Measurements from ENCODE around the gene TUBA1B.
A peak's percentile ranks its signal among the peaks of the same experiment; 100 is the strongest.

Gene TUBA1B

GRCh38 chr12:49091836-49092085, 39.4 kb downstream of the TUBA1B start:
- TF ChIP-seq, protein P1, sequence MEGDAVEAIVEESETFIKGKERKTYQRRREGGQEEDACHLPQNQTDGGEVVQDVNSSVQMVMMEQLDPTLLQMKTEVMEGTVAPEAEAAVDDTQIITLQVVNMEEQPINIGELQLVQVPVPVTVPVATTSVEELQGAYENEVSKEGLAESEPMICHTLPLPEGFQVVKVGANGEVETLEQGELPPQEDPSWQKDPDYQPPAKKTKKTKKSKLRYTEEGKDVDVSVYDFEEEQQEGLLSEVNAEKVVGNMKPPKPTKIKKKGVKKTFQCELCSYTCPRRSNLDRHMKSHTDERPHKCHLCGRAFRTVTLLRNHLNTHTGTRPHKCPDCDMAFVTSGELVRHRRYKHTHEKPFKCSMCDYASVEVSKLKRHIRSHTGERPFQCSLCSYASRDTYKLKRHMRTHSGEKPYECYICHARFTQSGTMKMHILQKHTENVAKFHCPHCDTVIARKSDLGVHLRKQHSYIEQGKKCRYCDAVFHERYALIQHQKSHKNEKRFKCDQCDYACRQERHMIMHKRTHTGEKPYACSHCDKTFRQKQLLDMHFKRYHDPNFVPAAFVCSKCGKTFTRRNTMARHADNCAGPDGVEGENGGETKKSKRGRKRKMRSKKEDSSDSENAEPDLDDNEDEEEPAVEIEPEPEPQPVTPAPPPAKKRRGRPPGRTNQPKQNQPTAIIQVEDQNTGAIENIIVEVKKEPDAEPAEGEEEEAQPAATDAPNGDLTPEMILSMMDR (IDR thresholded peaks at IDR 0.05; ENCODE audit: extremely low read depth, insufficient read depth, missing control alignments): no peak
- in situ Hi-C loops (cut with MboI; ENCODE audit: low pct_unique_long_range_greater_than_20kb, low sequenced_read_pairs, unreplicated experiment): no loop called here
- DNase-seq (ENCODE audit: low spot score): no peak

GRCh38 chr12:49091056-49091835, 39.9 kb downstream of the TUBA1B start:
- DNase-seq (ENCODE audit: low spot score): no peak
- TF ChIP-seq, protein P1 (IDR thresholded peaks at IDR 0.05; ENCODE audit: extremely low read depth, insufficient read depth, missing control alignments): no peak
- in situ Hi-C loops (cut with MboI; ENCODE audit: low pct_unique_long_range_greater_than_20kb, low sequenced_read_pairs, unreplicated experiment): no loop called here

DNA sequence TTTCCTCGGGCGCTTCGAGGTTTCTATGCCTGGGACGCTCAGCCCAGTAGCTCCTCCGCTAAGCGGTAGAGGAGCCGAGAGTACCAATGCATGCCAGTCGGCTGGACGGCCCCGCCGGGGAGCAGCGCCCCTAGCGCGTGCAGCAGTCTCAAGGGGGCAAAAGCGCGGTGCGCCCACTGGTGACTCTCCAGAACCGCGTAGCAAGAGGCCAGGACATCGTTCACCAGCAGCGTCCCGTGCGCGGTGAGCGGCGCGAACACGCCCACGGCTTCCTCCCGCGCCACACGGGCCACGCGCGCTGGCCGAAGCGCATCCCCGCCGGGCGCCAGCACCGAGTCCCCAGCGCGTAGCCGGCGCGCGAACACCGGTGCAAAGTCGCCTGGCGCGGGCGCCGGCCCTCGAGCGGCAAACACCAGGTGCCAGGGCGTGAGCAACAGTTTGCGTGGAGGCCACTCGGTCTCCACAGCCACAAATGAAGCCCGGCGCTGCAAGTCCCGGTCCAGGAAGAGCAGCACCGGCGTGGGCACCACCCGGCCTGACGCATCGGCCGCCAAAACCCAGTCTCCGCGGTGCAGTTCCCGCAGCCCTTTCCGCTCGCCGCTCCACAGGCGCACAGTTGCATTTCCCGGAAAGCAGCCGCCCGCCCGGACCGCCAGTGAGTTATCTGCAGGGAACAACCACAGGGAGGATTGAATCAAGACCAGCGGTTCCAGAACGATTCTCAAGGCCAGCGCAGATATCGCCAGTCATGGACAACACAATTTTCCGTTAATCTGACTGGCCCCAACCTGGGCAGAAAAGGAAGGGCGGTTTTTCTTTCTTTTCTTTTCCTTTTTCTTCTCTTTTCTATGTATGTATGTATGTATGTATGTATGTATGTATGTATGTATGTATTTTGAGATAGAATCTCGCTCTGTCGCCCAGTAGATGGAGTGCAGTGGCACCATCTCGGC, 41.1 kb downstream of the TUBA1B start:
- peak; percentile 45 for DNase-seq (ENCODE audit: low spot score)
- TF ChIP-seq, protein P1 (IDR thresholded peaks at IDR 0.05; ENCODE audit: extremely low read depth, insufficient read depth, missing control alignments): peak; percentile 19
- in situ Hi-C loops (cut with MboI; ENCODE audit: low pct_unique_long_range_greater_than_20kb, low sequenced_read_pairs, unreplicated experiment): no loop called here

- in situ Hi-C loops (cut with MboI; ENCODE audit: low pct_unique_long_range_greater_than_20kb, low sequenced_read_pairs, unreplicated experiment): no loop called here
- TF ChIP-seq, protein P1 (IDR thresholded peaks at IDR 0.05; ENCODE audit: extremely low read depth, insufficient read depth, missing control alignments): no peak
- DNase-seq (ENCODE audit: low spot score): no peak
These were observed 42.3 kb downstream of the TUBA1B start for GRCh38 chr12:49088932-49089330.

GRCh38 chr12:49088150-49088931, 42.9 kb downstream of the TUBA1B start:
- in situ Hi-C loops (cut with MboI; ENCODE audit: low pct_unique_long_range_greater_than_20kb, low sequenced_read_pairs, unreplicated experiment): no loop called here
- TF ChIP-seq, protein P1 (IDR thresholded peaks at IDR 0.05; ENCODE audit: extremely low read depth, insufficient read depth, missing control alignments): peak; percentile 93
- peak; percentile 89 for DNase-seq (ENCODE audit: low spot score)

DNA sequence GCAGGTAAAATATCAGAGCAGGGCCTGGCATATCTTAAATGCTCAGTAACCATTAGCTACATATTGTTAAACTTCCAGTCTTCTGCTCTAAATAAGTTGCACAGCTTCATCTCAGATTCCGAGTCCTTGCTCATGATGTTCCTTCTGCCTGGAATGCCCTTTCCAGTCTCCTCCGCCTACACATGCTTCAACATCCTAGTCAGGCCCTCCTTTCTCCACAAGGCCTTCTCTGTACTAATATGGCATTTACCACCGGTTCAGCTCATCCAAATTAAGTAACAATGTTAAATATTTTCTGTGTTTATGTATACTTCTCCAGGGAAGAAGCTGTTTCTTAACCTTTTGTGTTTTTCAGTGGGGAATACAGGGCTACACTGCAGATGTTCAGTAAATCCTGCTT, 45.1 kb downstream of the TUBA1B start:
- TF ChIP-seq, protein P1 (IDR thresholded peaks at IDR 0.05; ENCODE audit: extremely low read depth, insufficient read depth, missing control alignments): no peak
- DNase-seq (ENCODE audit: low spot score): no peak
- in situ Hi-C loops (cut with MboI; ENCODE audit: low pct_unique_long_range_greater_than_20kb, low sequenced_read_pairs, unreplicated experiment): no loop called here

Measured in GM13977 (cell line).